Liver (tissue), 9 donors: Measurements from ENCODE around the gene ECSIT. TPM values are rescaled to one million over a fixed set of nuclear protein-coding genes. Genes with fewer than 3 reads are reported as not detected.

ENCODE experiments used
- DNase-seq: peaks from one replicate; pipeline ENCODE4 v3.0.0-alpha.2; 2017; ENCODE audit warnings: low spot score
- H3K27ac ChIP-seq, 2 donors: one replicate each; pipeline ENCODE4 v1.7.0; 2013; ENCODE audit warnings: inconsistent platforms in 2 of 2, low read length in 2 of 2, control low read depth in 1 of 2, low read depth in 1 of 2, mild to moderate bottlenecking in 1 of 2
- H3K27me3 ChIP-seq, 4 donors: one replicate each; pipeline versions ENCODE4 v1.6.1 to v1.7.0; 2013; ENCODE audit warnings: low read length in 3 of 4, inconsistent platforms in 1 of 4, mild to moderate bottlenecking in 1 of 4, moderate library complexity in 1 of 4; ENCODE audit not compliant: control insufficient read depth in 4 of 4, insufficient read depth in 4 of 4
- H3K36me3 ChIP-seq, 4 donors: one replicate each; pipeline versions ENCODE4 v1.6.1 to v1.7.0; 2013; ENCODE audit warnings: low read length in 3 of 4, mild to moderate bottlenecking in 3 of 4, low read depth in 1 of 4, moderate library complexity in 1 of 4; ENCODE audit not compliant: control insufficient read depth in 4 of 4, insufficient read depth in 3 of 4
- H3K4me1 ChIP-seq, 4 donors: one replicate each; pipeline versions ENCODE4 v1.6.1 to v1.7.0; 2013; ENCODE audit warnings: low read length in 3 of 4, mild to moderate bottlenecking in 3 of 4, moderate library complexity in 1 of 4; ENCODE audit not compliant: control insufficient read depth in 4 of 4, insufficient read depth in 4 of 4
- H3K4me3 ChIP-seq, 3 donors: one replicate each; pipeline versions ENCODE4 v1.6.1 to v1.7.0; 2013; ENCODE audit warnings: low read length in 3 of 3, control low read depth in 1 of 3, low read depth in 1 of 3, mild to moderate bottlenecking in 1 of 3
- H3K9ac ChIP-seq, 2 donors: one replicate each; pipeline ENCODE4 v1.7.0; 2013; ENCODE audit warnings: low read length in 2 of 2, mild to moderate bottlenecking in 2 of 2, moderate library complexity in 2 of 2, control low read depth in 1 of 2, low read depth in 1 of 2
- H3K9me3 ChIP-seq, 4 donors: one replicate each; pipeline versions ENCODE4 v1.6.1 to v1.7.0; 2013; ENCODE audit warnings: low read length in 3 of 4; ENCODE audit not compliant: control insufficient read depth in 4 of 4
- GABPA ChIP-seq, 2 donors: IDR thresholded peaks in 1 of 2; conservative IDR thresholded peaks in 1 of 2; 2 replicates each; pipeline ENCODE4 v1.6.1; 2016; ENCODE audit warnings: antibody characterized with exemption in 2 of 2, mild to moderate bottlenecking in 1 of 2, moderate library complexity in 1 of 2
- HNF4A ChIP-seq, 2 donors: conservative IDR thresholded peaks; 2 replicates each; pipeline ENCODE4 v1.6.1; 2016; ENCODE audit warnings: antibody characterized with exemption in 2 of 2, mild to moderate bottlenecking in 2 of 2
- HNF4G ChIP-seq: IDR thresholded peaks from 2 replicates; pipeline ENCODE4 v1.6.1; 2016; ENCODE audit warnings: antibody characterized with exemption
- JUND ChIP-seq, 2 donors: IDR thresholded peaks; 2 replicates each; pipeline ENCODE4 v1.6.1; 2016; ENCODE audit warnings: antibody characterized with exemption in 2 of 2
- RAD21 ChIP-seq, 2 donors: IDR thresholded peaks; 2 replicates each; pipeline ENCODE4 v1.6.1; 2016; ENCODE audit warnings: antibody characterized with exemption in 2 of 2, mild to moderate bottlenecking in 2 of 2
- RXRA ChIP-seq, 2 donors: IDR thresholded peaks; 2 replicates each; pipeline ENCODE4 v1.6.1; 2017 to 2018; ENCODE audit warnings: antibody characterized with exemption in 2 of 2, mild to moderate bottlenecking in 1 of 2
- SP1 ChIP-seq: IDR thresholded peaks from 2 replicates; pipeline ENCODE4 v1.6.1; 2018; ENCODE audit warnings: antibody characterized with exemption, mild to moderate bottlenecking
- TAF1 ChIP-seq: conservative IDR thresholded peaks from 2 replicates; pipeline ENCODE4 v1.6.1; 2016; ENCODE audit warnings: antibody characterized with exemption, mild to moderate bottlenecking
- WGBS: extraction: QIAGEN DNeasy Blood & Tissue Kit; methylation state at CpG from one replicate; pipeline ENCODE4 v1.1.7; 2013; 5-methylcytosine and 5-hydroxymethylcytosine counted together
- polyA plus RNA-seq, 2 donors: library from polyadenylated mRNA; stranded (reverse) in 1 of 2; unstranded in 1 of 2; fragments of 200-250 nt in 1 of 2; fragments of >200 nt in 1 of 2; fragmentation: Nextera tagmentation in 1 of 2; extraction: Ambion mirVana in 1 of 2; gene quantifications; one replicate each; pipeline versions ENCODE4 v1.2.1 to v1.2.3, GENCODE V29; 2013 to 2015
- total RNA-seq, 2 donors: library from RNA; depleted of rRNA; stranded (reverse); fragments of >200 nt; gene quantifications; one replicate each; pipeline ENCODE4 v1.2.3, GENCODE V29; 2014
- TF ChIP-seq, protein P1 (sequence below): IDR thresholded peaks from 2 replicates; pipeline ENCODE4 v1.6.1; 2016; ENCODE audit warnings: antibody characterized with exemption
- TF ChIP-seq, protein P2 (sequence below): fragments of 150-350 bp; IDR thresholded peaks from 2 replicates; pipeline ENCODE4 v1.5.1; 2017; ENCODE audit warnings: improper control_type of control experiment, low read depth, low read length; ENCODE audit not compliant: missing input control
- TF ChIP-seq, protein P3 (sequence below): IDR thresholded peaks from 2 replicates; pipeline ENCODE4 v1.6.1; 2016; ENCODE audit warnings: antibody characterized with exemption
- donor health status: healthy.
- donor health status: healthy.
- donor health status: healthy.
- donor health status: healthy.
- donor health status: healthy.

ECSIT gene
- total and polyA plus RNA-seq, 4 donors: 20.5 to 37.4 (median 31.0) TPM

DNA sequence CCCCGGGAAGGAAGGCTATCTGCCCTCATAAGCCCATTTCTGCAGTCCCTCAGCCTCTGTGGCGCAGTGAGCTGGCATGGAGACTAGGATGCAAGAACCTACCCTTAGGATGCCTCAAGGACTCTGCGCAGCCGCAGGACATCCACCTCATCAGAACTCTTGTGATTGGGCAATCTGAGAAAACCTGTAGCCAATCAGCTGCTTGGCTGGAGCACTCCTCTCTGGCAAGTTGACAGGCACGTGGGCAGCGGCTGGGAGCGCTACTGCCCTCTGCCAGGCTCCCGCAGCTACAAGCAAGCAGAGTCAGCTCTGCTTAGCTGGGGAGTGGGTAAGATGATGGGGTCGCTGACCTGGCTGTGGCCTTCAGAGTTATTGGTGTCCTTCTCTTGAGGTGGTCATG is 1.5 kb upstream of the ECSIT start:
- H3K4me1 ChIP-seq: peaks cover 6 to 21% (median 12%) of the 10 kb centered on the region in 4 donors
- DNase-seq: peak; percentile 65
- no peaks in the 10 kb centered on the region for H3K36me3 ChIP-seq
- 22% methylated on average over 9 of the region's 9 CpGs for WGBS
- no peaks in the 10 kb centered on the region for H3K27me3 ChIP-seq
- H3K27ac ChIP-seq: peak overlapping the region in 1 of 2 donors; percentile 20
- H3K9me3 ChIP-seq: no peaks in the 10 kb centered on the region
- H3K9ac ChIP-seq: no peak overlapping the region
- TF ChIP-seq RAD21 (IDR thresholded peaks at IDR 0.05) (peak in 1 of 2 donors; percentile 41), JUND (IDR thresholded peaks at IDR 0.05) (no peak), HNF4A (conservative IDR thresholded peaks at IDR 0.05) (peak in 1 of 2 donors; percentile 45), RXRA (IDR thresholded peaks at IDR 0.05) (peak in 1 of 2 donors; percentile 76), SP1 (peak; percentile 70), GABPA (IDR thresholded peaks at IDR 0.05 in 1 of 2, conservative IDR thresholded peaks at IDR 0.05 in 1 of 2) (no peak)
- TF ChIP-seq, protein P1, sequence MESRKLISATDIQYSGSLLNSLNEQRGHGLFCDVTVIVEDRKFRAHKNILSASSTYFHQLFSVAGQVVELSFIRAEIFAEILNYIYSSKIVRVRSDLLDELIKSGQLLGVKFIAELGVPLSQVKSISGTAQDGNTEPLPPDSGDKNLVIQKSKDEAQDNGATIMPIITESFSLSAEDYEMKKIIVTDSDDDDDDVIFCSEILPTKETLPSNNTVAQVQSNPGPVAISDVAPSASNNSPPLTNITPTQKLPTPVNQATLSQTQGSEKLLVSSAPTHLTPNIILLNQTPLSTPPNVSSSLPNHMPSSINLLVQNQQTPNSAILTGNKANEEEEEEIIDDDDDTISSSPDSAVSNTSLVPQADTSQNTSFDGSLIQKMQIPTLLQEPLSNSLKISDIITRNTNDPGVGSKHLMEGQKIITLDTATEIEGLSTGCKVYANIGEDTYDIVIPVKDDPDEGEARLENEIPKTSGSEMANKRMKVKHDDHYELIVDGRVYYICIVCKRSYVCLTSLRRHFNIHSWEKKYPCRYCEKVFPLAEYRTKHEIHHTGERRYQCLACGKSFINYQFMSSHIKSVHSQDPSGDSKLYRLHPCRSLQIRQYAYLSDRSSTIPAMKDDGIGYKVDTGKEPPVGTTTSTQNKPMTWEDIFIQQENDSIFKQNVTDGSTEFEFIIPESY: no peak
- TF ChIP-seq, protein P2, sequence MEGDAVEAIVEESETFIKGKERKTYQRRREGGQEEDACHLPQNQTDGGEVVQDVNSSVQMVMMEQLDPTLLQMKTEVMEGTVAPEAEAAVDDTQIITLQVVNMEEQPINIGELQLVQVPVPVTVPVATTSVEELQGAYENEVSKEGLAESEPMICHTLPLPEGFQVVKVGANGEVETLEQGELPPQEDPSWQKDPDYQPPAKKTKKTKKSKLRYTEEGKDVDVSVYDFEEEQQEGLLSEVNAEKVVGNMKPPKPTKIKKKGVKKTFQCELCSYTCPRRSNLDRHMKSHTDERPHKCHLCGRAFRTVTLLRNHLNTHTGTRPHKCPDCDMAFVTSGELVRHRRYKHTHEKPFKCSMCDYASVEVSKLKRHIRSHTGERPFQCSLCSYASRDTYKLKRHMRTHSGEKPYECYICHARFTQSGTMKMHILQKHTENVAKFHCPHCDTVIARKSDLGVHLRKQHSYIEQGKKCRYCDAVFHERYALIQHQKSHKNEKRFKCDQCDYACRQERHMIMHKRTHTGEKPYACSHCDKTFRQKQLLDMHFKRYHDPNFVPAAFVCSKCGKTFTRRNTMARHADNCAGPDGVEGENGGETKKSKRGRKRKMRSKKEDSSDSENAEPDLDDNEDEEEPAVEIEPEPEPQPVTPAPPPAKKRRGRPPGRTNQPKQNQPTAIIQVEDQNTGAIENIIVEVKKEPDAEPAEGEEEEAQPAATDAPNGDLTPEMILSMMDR: no peak
- TF ChIP-seq, protein P3, sequence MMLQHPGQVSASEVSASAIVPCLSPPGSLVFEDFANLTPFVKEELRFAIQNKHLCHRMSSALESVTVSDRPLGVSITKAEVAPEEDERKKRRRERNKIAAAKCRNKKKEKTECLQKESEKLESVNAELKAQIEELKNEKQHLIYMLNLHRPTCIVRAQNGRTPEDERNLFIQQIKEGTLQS: no peak
- H3K4me3 ChIP-seq: no peak overlapping the region

DNA sequence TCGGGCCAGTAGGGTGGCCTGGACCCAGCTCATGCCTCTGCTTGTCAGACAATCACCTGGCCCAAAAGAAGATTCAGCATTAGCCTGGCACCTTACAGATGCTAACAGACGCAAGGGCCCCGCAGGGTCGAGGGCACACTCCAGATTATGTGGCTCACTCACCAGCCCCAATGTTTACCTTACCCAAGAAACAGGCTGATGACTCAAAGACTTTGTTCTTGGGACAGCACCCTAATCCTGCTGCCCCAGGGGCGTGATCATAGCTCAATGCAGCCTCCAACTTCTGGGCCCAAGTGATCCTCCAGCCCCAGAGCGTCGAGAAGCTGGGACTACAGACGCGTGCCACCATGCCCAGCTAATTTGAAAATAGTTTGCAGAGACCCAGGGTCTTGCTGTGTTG is 9.8 kb downstream of the ECSIT start:
- no peaks in the 10 kb centered on the region for H3K9me3 ChIP-seq
- no peak overlapping the region for H3K9ac ChIP-seq
- TF ChIP-seq HNF4A (conservative IDR thresholded peaks at IDR 0.05): no peak
- TF ChIP-seq TAF1: no peak
- TF ChIP-seq RAD21 (IDR thresholded peaks at IDR 0.05): no peak
- TF ChIP-seq, protein P3: no peak
- no peak for TF ChIP-seq RXRA (IDR thresholded peaks at IDR 0.05)
- TF ChIP-seq HNF4G: no peak
- TF ChIP-seq, protein P2: no peak
- TF ChIP-seq, protein P1: no peak
- WGBS: 97% methylated on average over 9 of the region's 9 CpGs
- no peak overlapping the region for H3K27ac ChIP-seq
- peaks cover 0 to 21% (median 2%) of the 10 kb centered on the region in 4 donors for H3K36me3 ChIP-seq
- H3K27me3 ChIP-seq: no peaks in the 10 kb centered on the region
- H3K4me1 ChIP-seq: no peaks in the 10 kb centered on the region
- H3K4me3 ChIP-seq: no peak overlapping the region
- DNase-seq: no peak
